NOMO-1 treated with DMSO at 0.1 percent for 48 hours (cell line): ENCODE data around the gene TBC1D22A.
"Not testable (repeated sequence)": the region's sequence is repeated elsewhere in the genome, so short reads cannot be mapped to it uniquely, and the experiment has no call there.

Experiments
- DNase-seq: peaks from one replicate; lab custom pipeline; 2025; ENCODE audit not compliant: unreplicated experiment; lab: John Stamatoyannopoulos, UW

The TBC1D22A gene

DNA sequence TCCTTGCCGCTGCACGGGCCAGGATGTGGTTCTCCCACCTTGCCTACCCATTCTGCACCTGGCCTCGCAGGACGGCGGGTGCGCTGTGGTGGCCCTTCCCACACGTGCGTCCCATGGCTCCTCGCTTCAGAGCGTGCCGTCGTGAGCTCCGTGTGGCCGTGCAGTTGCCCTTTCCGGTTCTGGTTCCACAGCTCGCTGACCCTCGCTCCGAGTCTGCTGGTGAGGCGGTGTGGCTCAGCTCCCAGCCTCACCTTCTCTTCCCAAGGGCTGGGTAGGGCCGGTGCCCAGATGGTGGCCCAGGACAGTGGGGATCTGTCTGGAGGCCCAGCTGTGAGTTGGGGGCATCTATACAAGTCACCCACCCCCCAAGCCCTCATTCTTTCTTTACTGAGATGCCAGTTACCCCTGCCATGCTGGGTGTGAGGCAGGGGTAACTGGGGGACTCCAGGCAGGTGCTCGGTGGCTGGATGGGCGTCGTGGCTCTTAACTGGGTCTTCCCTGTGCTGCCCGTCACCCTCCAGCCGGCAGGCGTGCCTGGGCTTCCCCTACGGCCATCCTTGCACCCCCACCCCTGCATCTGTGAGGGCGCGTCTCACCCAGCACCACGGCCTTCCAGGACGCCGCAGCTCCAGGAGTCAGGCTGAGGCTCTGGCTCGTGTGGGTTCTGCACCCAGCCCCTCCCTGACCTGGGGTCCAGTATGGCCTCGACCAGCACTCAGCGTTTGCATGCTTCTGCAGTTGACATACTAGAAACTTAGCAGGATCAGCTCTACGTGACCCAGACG is 395.2 kb downstream of the TBC1D22A start:
- no peak for DNase-seq

DNA sequence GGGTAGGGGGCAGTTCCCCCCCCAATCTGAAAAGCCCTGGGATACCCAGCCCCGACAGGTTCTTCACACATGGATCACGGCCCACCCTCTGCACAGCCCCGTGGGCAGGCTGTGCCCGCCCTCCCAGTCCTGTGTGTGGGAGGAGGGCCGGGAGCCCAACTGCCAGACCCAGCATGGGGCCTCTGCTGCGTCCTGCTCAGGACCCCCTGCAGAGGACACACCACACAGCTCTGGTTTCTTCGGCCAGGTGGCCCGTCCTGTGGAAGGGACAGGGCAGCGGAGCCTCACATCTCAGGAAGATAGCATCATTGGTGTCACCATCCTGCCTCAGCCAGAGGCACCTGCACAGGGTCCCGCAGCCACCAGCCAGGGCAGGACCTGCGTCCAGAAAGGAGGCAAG is 396.0 kb downstream of the TBC1D22A start:
- DNase-seq, result no peak

GRCh38 chr22:47159592-47159991 is 397.1 kb downstream of the TBC1D22A start:
- DNase-seq, result no peak

DNA sequence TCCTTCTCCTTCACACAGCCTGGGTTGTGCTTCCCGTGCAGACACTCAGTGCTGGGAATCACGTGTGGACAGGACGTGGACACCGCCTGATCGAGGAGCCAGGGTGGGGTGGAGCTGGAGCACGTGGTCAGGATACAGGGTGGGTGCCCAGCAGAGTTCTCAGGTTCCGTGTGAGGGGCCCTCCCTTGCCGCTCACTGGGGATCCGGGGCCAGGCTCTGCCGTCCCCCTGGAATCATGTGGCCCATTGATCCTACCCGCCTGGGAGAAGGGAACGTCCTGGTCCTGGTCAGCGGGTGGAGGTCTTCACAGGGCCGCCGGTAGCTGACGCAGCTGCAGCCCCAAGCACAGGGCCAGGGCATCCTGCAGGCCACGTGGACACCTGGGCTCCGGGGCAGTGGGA is 397.7 kb downstream of the TBC1D22A start:
- DNase-seq, result no peak

DNA sequence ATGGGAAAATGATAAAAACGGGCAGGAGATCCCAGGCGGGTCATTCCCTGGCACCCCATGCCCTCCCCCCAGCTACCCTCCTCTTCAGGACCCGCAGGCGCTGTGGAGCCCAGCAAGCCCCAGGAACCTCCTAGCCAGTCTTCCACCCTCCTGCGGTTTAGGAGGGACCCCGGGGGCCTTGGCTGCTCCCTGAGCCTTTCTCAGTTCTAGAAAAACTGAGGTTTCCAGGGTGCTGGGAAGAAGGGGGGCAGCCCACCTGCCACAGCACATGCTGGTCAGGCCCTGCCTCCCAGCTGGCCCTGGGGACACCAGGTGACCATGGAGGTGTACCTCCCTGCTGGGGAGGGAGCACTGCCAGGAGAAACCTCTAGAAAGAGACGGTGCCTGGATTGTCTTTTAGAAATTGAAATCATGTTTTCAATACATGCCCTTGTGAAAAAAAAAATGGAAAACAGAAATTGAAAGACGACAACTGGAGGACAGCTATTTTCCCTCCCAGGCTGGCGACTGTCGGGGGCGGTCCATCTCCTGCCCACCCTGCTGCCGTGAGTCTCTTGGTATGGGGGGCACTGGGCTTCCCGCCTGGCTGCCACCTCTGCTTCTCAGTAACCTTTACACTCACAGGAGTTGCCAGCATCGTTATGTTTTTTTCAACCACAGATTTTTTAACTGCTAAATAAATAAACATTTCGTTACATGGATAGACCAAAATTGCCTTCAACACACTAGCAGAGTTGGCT is 398.5 kb downstream of the TBC1D22A start:
- no peak for DNase-seq

DNA sequence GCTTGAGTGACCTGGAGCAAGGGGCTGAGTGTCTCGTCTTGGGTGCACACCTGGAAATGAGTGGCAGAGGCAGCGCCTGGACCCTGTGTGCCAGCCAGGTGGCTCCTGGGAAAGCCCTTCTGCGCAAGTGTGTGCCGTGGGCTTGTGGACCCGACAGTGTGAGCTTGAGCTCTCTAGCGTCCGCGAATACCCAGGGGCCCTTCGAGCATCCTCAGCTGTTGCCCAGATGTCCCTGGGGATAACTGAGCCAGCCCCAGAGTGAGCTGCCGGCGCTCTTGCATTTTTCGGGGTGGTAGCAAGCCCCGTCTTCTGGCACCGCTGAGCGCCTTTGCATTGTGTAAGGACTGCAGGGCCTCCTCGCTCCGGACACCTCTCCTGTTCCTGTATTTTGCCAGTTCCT is 399.2 kb downstream of the TBC1D22A start:
- no peak for DNase-seq

- DNase-seq, result no peak
Measured at GRCh38 chr22:47162865-47163264, 400.4 kb downstream of the TBC1D22A start.

DNA sequence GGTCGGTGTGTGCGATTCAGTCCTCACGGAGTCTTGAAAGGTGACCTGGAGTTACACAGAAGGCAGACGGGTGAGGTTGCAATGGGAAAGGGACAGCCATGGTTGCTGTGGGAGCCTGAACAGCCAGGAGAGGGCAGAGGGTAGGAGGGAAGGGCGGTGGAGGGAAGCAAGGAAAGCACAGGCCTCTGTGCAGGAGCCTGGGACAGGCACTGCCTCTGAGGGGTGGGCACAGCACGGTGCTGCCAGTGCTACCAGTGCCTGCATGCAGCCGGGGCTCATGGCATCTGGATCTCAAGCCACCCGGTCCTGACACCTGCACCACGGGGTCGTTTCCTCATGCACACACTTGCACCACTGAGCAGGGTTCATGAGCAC is 401.0 kb downstream of the TBC1D22A start:
- no peak for DNase-seq

GRCh38 chr22:47163856-47164513 is 401.5 kb downstream of the TBC1D22A start:
- DNase-seq, result no peak

DNA sequence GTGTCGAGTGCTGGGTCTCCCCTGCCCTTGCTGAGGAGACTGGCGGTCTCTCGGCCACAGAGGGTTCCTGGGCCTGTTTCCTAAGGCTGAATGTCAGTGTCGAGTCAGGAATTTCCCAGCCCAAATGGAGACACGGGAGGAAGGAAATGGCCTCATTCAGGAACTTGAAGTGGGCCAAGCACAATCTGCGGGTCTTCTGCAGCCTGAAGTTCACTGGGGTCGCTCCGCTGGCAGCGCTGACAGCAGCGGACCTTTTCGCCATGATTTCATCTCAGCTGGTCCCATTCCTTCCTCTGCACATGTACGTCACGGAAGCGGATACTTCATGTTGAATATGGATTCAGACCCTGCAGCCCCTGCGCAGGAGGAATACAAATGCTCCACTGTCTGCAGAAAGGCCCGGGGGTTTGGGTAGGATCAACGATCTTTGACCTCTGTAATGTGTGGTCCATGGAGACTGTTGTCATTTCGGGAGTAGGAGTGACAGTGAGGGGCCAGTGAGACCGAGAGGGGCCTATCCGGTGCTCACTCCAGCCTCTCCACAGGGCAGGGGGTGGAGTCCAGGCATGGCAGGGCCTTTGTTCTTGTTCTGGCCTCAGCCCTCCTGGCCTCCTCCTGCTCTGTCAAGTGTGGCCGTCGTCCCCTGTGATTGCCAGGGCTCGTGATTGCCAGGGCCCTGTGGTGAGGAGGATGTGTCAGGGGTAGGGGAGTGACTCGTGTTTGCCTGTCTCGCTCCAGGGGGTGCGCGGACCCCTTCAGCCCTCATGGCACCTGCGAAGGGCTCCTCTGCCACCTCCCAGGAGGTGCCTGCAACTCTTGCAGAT is 402.3 kb downstream of the TBC1D22A start:
- no peak for DNase-seq

DNA sequence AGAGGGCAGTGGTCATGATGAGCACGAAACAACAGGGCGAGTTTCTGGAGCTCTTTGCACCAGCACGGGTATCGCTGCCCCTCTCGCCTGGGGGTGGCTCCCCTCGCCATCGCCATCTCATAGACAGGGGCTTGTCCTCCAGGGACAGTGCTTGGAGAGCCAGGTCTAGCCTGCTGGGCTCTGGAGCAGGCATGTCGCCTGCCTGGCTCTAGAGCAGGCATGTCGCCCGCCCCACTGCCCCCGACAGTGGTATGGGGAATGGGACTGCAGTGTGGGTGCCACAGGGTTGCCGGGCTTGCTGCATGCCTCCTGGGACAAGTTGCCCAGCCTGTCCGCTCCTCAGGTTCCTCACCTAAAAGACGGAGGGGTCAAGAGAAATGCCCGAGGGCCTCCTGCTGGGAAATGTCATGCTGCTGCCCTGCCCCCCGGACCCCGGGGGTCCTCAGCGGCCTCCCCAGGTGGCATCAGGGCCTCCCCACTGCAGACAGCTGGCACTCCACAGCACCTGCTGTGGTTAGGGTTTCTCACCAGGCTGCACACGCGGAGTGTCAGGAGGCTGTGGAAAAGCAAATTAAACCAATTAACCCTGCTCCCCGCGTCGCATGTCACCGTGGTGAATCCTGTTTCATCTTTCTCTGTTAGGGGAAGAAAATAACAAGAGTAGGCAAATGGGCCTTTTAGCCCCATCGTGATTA is 403.0 kb downstream of the TBC1D22A start:
- DNase-seq, result no peak

DNA sequence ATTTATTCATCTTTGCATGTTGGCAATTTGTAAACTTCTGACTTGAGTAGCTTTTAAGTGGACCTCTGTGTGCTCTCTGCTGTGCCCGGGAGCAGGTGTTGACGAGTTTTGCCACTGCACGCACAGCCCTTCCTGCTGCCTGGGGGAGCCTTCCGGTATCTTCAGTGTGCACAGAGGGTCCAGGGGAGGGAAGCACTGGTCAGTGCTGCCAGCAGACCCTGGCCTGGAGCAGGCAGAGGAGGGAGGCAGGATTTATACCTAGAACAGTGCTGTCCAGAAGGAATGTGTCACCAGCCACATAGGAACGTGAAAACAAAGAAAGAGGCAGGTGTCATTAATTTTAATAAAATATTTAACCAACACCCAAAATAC is 403.6 kb downstream of the TBC1D22A start:
- no peak for DNase-seq

- DNase-seq, result no peak
Measured at GRCh38 chr22:47166446-47167016, 404.1 kb downstream of the TBC1D22A start.

GRCh38 chr22:47167056-47167455 is 404.6 kb downstream of the TBC1D22A start:
- DNase-seq, result no peak

DNA sequence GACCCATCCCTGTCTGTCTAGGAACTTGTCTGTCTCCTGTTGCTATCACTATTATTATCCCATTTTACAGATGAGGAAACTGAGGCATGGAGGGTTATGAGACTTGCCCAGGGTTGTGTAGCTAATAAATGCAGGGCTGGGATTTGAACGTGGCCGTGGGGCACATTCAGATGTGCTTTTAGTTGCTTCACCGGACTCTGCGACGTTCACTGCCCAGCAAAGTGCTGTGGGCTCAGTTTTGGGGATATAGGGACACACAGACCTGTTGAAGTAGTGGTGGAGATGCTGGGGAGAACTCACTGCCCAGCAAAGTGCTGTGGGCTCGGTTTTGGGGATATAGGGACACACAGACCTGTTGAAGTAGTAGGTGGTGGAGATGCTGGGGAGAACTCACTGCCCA is 405.5 kb downstream of the TBC1D22A start:
- DNase-seq, result not testable (repeated sequence)

DNA sequence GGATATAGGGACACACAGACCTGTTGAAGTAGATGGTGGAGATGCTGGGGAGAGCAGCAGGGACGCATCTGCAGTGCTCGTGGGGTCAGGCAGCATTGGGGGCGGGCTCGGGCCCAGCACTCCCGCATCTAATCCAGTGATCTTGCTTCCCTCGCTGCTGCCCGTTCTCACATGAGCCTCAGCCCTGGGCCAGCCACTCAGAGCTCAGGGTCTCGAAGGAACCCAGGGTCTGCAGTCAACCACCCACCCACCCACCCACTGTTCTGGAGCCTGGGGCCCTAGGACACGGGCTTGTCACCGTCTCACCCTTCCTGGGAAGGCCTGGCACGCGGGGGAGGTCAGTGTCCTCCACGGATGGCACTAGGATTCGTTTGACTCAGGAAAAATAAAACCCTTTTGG is 406.0 kb downstream of the TBC1D22A start:
- no peak for DNase-seq

GRCh38 chr22:47168900-47169800 is 406.7 kb downstream of the TBC1D22A start:
- no peak for DNase-seq

DNA sequence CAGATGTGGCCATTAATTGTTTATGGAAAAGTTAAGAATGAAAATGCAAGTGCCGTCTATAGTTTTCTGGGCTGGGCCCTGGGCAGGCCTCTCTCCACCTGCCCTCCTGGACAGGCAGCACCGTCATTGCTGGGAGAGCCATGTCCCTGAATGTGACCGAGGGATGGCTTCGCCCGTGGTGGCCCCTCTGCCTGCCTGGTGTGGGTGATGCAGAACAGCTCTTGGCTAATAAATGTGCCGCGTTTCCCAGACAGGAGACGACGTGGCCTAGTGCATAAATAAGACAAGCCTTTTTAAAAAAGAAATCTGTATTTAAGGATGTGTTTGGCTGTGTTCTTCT is 407.3 kb downstream of the TBC1D22A start:
- DNase-seq, result no peak
